ENCODE measurements around the gene IFNK. TPM values are rescaled to one million over a fixed set of nuclear protein-coding genes. Genes with fewer than 3 reads are reported as not detected.

Gene IFNK
- total RNA-seq, 4 donors from 2014 or later: not detected

- no peaks in the 10 kb centered on the region for H3K9me3 ChIP-seq
- no peaks in the 10 kb centered on the region for H3K27me3 ChIP-seq
- WGBS, 2 donors (ENCODE audit: low coverage in 1 of 2): 61 to 94% methylated on average over 2 of the region's 3 CpGs
- no peak for ATAC-seq
- TF ChIP-seq EP300 (IDR thresholded peaks at IDR 0.05) (no peak), POLR2A (IDR thresholded peaks at IDR 0.05) (no peak), POLR2AphosphoS5 (IDR thresholded peaks at IDR 0.05) (no peak)
- TF ChIP-seq, protein P1, sequence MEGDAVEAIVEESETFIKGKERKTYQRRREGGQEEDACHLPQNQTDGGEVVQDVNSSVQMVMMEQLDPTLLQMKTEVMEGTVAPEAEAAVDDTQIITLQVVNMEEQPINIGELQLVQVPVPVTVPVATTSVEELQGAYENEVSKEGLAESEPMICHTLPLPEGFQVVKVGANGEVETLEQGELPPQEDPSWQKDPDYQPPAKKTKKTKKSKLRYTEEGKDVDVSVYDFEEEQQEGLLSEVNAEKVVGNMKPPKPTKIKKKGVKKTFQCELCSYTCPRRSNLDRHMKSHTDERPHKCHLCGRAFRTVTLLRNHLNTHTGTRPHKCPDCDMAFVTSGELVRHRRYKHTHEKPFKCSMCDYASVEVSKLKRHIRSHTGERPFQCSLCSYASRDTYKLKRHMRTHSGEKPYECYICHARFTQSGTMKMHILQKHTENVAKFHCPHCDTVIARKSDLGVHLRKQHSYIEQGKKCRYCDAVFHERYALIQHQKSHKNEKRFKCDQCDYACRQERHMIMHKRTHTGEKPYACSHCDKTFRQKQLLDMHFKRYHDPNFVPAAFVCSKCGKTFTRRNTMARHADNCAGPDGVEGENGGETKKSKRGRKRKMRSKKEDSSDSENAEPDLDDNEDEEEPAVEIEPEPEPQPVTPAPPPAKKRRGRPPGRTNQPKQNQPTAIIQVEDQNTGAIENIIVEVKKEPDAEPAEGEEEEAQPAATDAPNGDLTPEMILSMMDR (IDR thresholded peaks at IDR 0.05): no peak
- peaks cover 13 to 87% (median 15%) of the 10 kb centered on the region in 3 donors for H3K4me1 ChIP-seq
- peak overlapping the region in 2 of 4 donors; percentile 12 to 28 for H3K27ac ChIP-seq
- H3K4me3 ChIP-seq: no peak overlapping the region
- no peaks in the 10 kb centered on the region for H3K36me3 ChIP-seq
Measured at GRCh38 chr9:27535701-27536118, 11.6 kb downstream of the IFNK start.

- WGBS, 2 donors (ENCODE audit: low coverage in 1 of 2): 75% methylated on average over 3 of the region's 3 CpGs; no CpG with 5 or more reads in 1 of the 2 donors
- TF ChIP-seq EP300 (IDR thresholded peaks at IDR 0.05) (no peak), POLR2AphosphoS5 (IDR thresholded peaks at IDR 0.05) (no peak), POLR2A (IDR thresholded peaks at IDR 0.05) (no peak)
- TF ChIP-seq, protein P1 (IDR thresholded peaks at IDR 0.05): no peak
- peaks cover 17 to 87% (median 17%) of the 10 kb centered on the region in 3 donors for H3K4me1 ChIP-seq
- H3K36me3 ChIP-seq: no peaks in the 10 kb centered on the region
- peak overlapping the region in 1 of 4 donors; percentile 12 for H3K27ac ChIP-seq
- no peaks in the 10 kb centered on the region for H3K27me3 ChIP-seq
- H3K4me3 ChIP-seq: no peak overlapping the region
- no peaks in the 10 kb centered on the region for H3K9me3 ChIP-seq
- no peak for ATAC-seq
Measured at GRCh38 chr9:27536168-27536567, 12.1 kb downstream of the IFNK start.

DNA sequence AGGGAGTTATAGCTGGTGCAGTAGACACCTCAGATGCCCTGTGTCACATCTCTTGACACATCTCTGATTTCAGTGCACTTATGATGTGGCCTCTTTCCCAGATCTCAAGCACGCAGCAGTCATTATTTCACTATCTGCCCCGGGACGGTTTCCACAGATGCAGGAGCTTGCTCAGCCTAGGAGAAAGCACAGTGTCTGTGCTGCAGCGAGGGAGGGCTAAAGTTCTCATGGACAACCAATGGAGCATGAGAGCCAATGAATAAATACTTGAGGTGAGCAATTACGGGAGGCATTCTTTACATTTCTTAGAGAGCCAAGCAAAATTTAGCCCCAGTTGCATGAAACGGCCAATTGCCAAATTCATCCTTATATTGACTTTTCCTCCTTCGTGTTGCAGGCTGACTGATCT, 12.9 kb downstream of the IFNK start:
- H3K9me3 ChIP-seq: no peaks in the 10 kb centered on the region
- peaks cover 17 to 90% (median 17%) of the 10 kb centered on the region in 3 donors for H3K4me1 ChIP-seq
- 58 to 60% methylated on average over 4 of the region's 7 CpGs for WGBS, 2 donors (ENCODE audit: low coverage in 1 of 2)
- no peaks in the 10 kb centered on the region for H3K27me3 ChIP-seq
- H3K36me3 ChIP-seq: no peaks in the 10 kb centered on the region
- no peak for TF ChIP-seq POLR2AphosphoS5 (IDR thresholded peaks at IDR 0.05)
- TF ChIP-seq, protein P1 (IDR thresholded peaks at IDR 0.05): no peak
- no peak for TF ChIP-seq EP300 (IDR thresholded peaks at IDR 0.05)
- TF ChIP-seq POLR2A (IDR thresholded peaks at IDR 0.05): no peak
- no peak for ATAC-seq
- H3K4me3 ChIP-seq: no peak overlapping the region
- peak overlapping the region in 1 of 4 donors; percentile 93 for H3K27ac ChIP-seq

- H3K36me3 ChIP-seq: no peaks in the 10 kb centered on the region
- TF ChIP-seq POLR2AphosphoS5 (IDR thresholded peaks at IDR 0.05) (no peak), POLR2A (IDR thresholded peaks at IDR 0.05) (no peak), EP300 (IDR thresholded peaks at IDR 0.05) (no peak)
- TF ChIP-seq, protein P1 (IDR thresholded peaks at IDR 0.05): no peak
- ATAC-seq: no peak
- no peak overlapping the region for H3K4me3 ChIP-seq
- no peaks in the 10 kb centered on the region for H3K27me3 ChIP-seq
- H3K9me3 ChIP-seq: no peaks in the 10 kb centered on the region
- H3K27ac ChIP-seq: peak overlapping the region in 3 of 4 donors; percentile 26 to 93 (median 85)
- WGBS, 2 donors (ENCODE audit: low coverage in 1 of 2): 100% methylated on average over 1 of the region's 1 CpG
- peaks cover 17 to 93% (median 17%) of the 10 kb centered on the region in 3 donors for H3K4me1 ChIP-seq
Measured at GRCh38 chr9:27537756-27538155, 13.7 kb downstream of the IFNK start.

GRCh38 chr9:27538647-27539046, 14.6 kb downstream of the IFNK start:
- Histone ChIP-seq H3K4me3 (no peak overlapping the region), H3K27ac (peak overlapping the region; percentile 85 to 100 (median 94)), H3K36me3 (no peaks in the 10 kb centered on the region), H3K27me3 (no peaks in the 10 kb centered on the region), H3K9me3 (no peaks in the 10 kb centered on the region), H3K4me1 (peaks cover 17 to 88% (median 17%) of the 10 kb centered on the region in 3 donors)
- WGBS, 2 donors (ENCODE audit: low coverage in 1 of 2): 65 to 76% methylated on average over 2 to 3 of the region's 3 CpGs
- ATAC-seq: no peak
- TF ChIP-seq POLR2A (IDR thresholded peaks at IDR 0.05) (no peak), POLR2AphosphoS5 (IDR thresholded peaks at IDR 0.05) (no peak), EP300 (IDR thresholded peaks at IDR 0.05) (no peak)
- TF ChIP-seq, protein P1 (IDR thresholded peaks at IDR 0.05): no peak

Data from gastroesophageal sphincter (tissue), 4 donors.